H9 (cell line): ENCODE data around the gene BARHL2. TPM values are rescaled to one million over a fixed set of nuclear protein-coding genes. Genes with fewer than 3 reads are reported as not detected.
A peak's percentile ranks its signal among the peaks of the same experiment; 100 is the strongest.

ENCODE experiments used
- DNase-seq: peaks from one replicate; pipeline ENCODE4 v3.0.0-alpha.2; 2017
- H2AFZ ChIP-seq: one replicate; pipeline ENCODE4 v1.6.1; 2013; ENCODE audit warnings: mild to moderate bottlenecking, low read length, control low read depth, moderate library complexity
- H2AK5ac ChIP-seq: 2 replicates; pipeline ENCODE4 v1.6.1; 2013; ENCODE audit warnings: low read length, control low read depth, mixed read lengths; ENCODE audit not compliant: insufficient read length
- H2BK120ac ChIP-seq: one replicate; pipeline ENCODE4 v1.6.1; 2013; ENCODE audit warnings: low read depth, mild to moderate bottlenecking, low read length, control low read depth, inconsistent platforms; ENCODE audit not compliant: poor library complexity, severe bottlenecking
- H2BK12ac ChIP-seq: 2 replicates; pipeline ENCODE4 v1.6.1; 2013; ENCODE audit warnings: low read length, control low read depth, mixed read lengths, low read depth; ENCODE audit not compliant: insufficient read length
- H2BK15ac ChIP-seq: 2 replicates; pipeline ENCODE4 v1.6.1; 2013; ENCODE audit warnings: low read depth, low read length, control low read depth
- H2BK20ac ChIP-seq: one replicate; pipeline ENCODE4 v1.6.1; 2013; ENCODE audit warnings: low read depth, mild to moderate bottlenecking, low read length, control low read depth, inconsistent platforms; ENCODE audit not compliant: poor library complexity, severe bottlenecking
- H2BK5ac ChIP-seq: 2 replicates; pipeline ENCODE4 v1.6.1; 2013; ENCODE audit warnings: low read length, control low read depth, mixed read lengths; ENCODE audit not compliant: insufficient read length
- H3K14ac ChIP-seq: 2 replicates; pipeline ENCODE4 v1.6.1; 2013; ENCODE audit warnings: low read length, control low read depth; ENCODE audit not compliant: insufficient read depth
- H3K18ac ChIP-seq: 2 replicates; pipeline ENCODE4 v1.6.1; 2013; ENCODE audit warnings: low read depth, mild to moderate bottlenecking, mixed read lengths, low read length, control low read depth; ENCODE audit not compliant: insufficient read length
- H3K23ac ChIP-seq: 2 replicates; pipeline ENCODE4 v1.6.1; 2013; ENCODE audit warnings: low read length, control low read depth, mixed read lengths, low read depth; ENCODE audit not compliant: insufficient read length
- H3K23me2 ChIP-seq: 2 replicates; pipeline ENCODE4 v1.6.1; 2013; ENCODE audit warnings: low read depth, mild to moderate bottlenecking, mixed read lengths, low read length, control low read depth; ENCODE audit not compliant: insufficient read length, poor library complexity, severe bottlenecking
- H3K27ac ChIP-seq: 2 replicates; pipeline ENCODE4 v1.5.1; 2013; ENCODE audit warnings: low read length, control low read depth, mixed read lengths, low read depth; ENCODE audit not compliant: insufficient read length
- H3K27me3 ChIP-seq: 2 replicates; pipeline ENCODE4 v1.6.1; 2013; ENCODE audit warnings: low read length, control low read depth, inconsistent platforms; ENCODE audit not compliant: insufficient read depth
- H3K4ac ChIP-seq: 2 replicates; pipeline ENCODE4 v1.6.1; 2013; ENCODE audit warnings: low read depth, mild to moderate bottlenecking, control low read depth, inconsistent platforms, low read length, moderate library complexity
- H3K4me1 ChIP-seq: 2 replicates; pipeline ENCODE4 v1.6.1; 2013; ENCODE audit warnings: low read length, control low read depth, inconsistent platforms; ENCODE audit not compliant: insufficient read depth
- H3K4me2 ChIP-seq: 2 replicates; pipeline ENCODE4 v1.6.1; 2013; ENCODE audit warnings: low read length, control low read depth, mixed read lengths; ENCODE audit not compliant: insufficient read length, insufficient read depth
- H3K56ac ChIP-seq: 2 replicates; pipeline ENCODE4 v1.6.1; 2013; ENCODE audit warnings: low read depth, mild to moderate bottlenecking, mixed read lengths, low read length, control low read depth; ENCODE audit not compliant: insufficient read length
- H3K79me1 ChIP-seq: 2 replicates; pipeline ENCODE4 v1.6.1; 2013; ENCODE audit warnings: low read depth, mild to moderate bottlenecking, moderate library complexity, low read length, control low read depth, inconsistent platforms; ENCODE audit not compliant: insufficient read depth, poor library complexity, severe bottlenecking
- H3K79me2 ChIP-seq: 2 replicates; pipeline ENCODE4 v1.6.1; 2013; ENCODE audit warnings: low read length, control low read depth, inconsistent platforms; ENCODE audit not compliant: insufficient read depth
- H3K9ac ChIP-seq: 2 replicates; pipeline ENCODE4 v1.6.1; 2013; ENCODE audit warnings: low read length, control low read depth, mixed read lengths; ENCODE audit not compliant: insufficient read length; ENCODE audit errors: extremely low read depth
- H3K9me3 ChIP-seq: one replicate; pipeline ENCODE4 v1.6.1; 2013; ENCODE audit warnings: low read depth, low read length, inconsistent platforms; ENCODE audit not compliant: control insufficient read depth
- H3T11ph ChIP-seq: one replicate; pipeline ENCODE4 v1.6.1; 2013; ENCODE audit warnings: mild to moderate bottlenecking, low read length, control low read depth, inconsistent platforms
- H4K20me1 ChIP-seq: one replicate; pipeline ENCODE4 v1.6.1; 2013; ENCODE audit not compliant: control insufficient read depth, insufficient read length, insufficient read depth
- H4K5ac ChIP-seq: 2 replicates; pipeline ENCODE4 v1.6.1; 2013; ENCODE audit warnings: low read depth, mild to moderate bottlenecking, mixed read lengths, low read length, control low read depth; ENCODE audit not compliant: insufficient read length
- H4K8ac ChIP-seq: replicated peaks from 2 replicates; pipeline ENCODE4 v1.6.1; 2013; ENCODE audit warnings: low read length, control low read depth, mixed read lengths, low read depth; ENCODE audit not compliant: insufficient read length
- H4K91ac ChIP-seq: 2 replicates; pipeline ENCODE4 v1.6.1; 2013; ENCODE audit warnings: low read depth, mild to moderate bottlenecking, moderate library complexity, mixed read lengths, low read length, control low read depth; ENCODE audit not compliant: insufficient read length
- H3K27ac Mint-ChIP-seq, 3 experiments: 2 replicates in 2 of 3; 3 replicates in 1 of 3; pipeline ENCODE4 v1.8.0; 2020 to 2021; ENCODE audit warnings: mixed read lengths in 3 of 3, mild to moderate bottlenecking in 1 of 3, moderate library complexity in 1 of 3
- H3K27me3 Mint-ChIP-seq: 2 replicates; pipeline ENCODE4 v1.8.0; 2021; ENCODE audit warnings: low read depth, mild to moderate bottlenecking, moderate library complexity, mixed read lengths
- H3K36me3 Mint-ChIP-seq, 3 experiments: 2 replicates in 2 of 3; 3 replicates in 1 of 3; pipeline ENCODE4 v1.8.0; 2020 to 2021; ENCODE audit warnings: low read depth in 3 of 3, mixed read lengths in 3 of 3; ENCODE audit not compliant: insufficient read depth in 1 of 3
- H3K4me1 Mint-ChIP-seq, 2 experiments: 2 replicates each; pipeline ENCODE4 v1.8.0; 2020; ENCODE audit warnings: mixed read lengths in 2 of 2
- H3K4me3 Mint-ChIP-seq, 2 experiments: 2 replicates in 1 of 2; 3 replicates in 1 of 2; pipeline ENCODE4 v1.8.0; 2020 to 2021; ENCODE audit warnings: mild to moderate bottlenecking in 2 of 2, mixed read lengths in 2 of 2, moderate library complexity in 1 of 2
- H3K9me3 Mint-ChIP-seq, 2 experiments: 2 replicates in 1 of 2; 3 replicates in 1 of 2; pipeline ENCODE4 v1.8.0; 2020; ENCODE audit warnings: mild to moderate bottlenecking in 2 of 2, mixed read lengths in 2 of 2, moderate library complexity in 1 of 2
- CTCF ChIP-seq: fragments of 200-600 bp; sonication (generic); conservative IDR thresholded peaks from 3 replicates; pipeline ENCODE4 v1.8.0; 2021; ENCODE audit warnings: antibody characterized with exemption, mild to moderate bottlenecking
- WGBS: extraction: QIAGEN DNeasy Blood & Tissue Kit; methylation state at CpG from one replicate; pipeline ENCODE4 v1.1.7; 2013; ENCODE audit warnings: missing lambda C conversion rate, low lambda C conversion rate, mixed read lengths; ENCODE audit not compliant: insufficient read length; ENCODE audit errors: extremely low coverage; 5-methylcytosine and 5-hydroxymethylcytosine counted together
- total RNA-seq: library from RNA; stranded (reverse); gene quantifications from 2 replicates; pipeline ENCODE4 v1.2.1, GENCODE V29; 2021

Gene BARHL2
- total RNA-seq, 1 experiment from 2014 or later: not detected

- no peak overlapping the region for H3K18ac ChIP-seq
- no peaks in the 10 kb centered on the region for H3K9me3 ChIP-seq
- H2BK15ac ChIP-seq: no peak overlapping the region
- peaks cover 62 to 74% of the 10 kb centered on the region in 2 experiments for H3K4me1 Mint-ChIP-seq
- H2BK12ac ChIP-seq: no peak overlapping the region
- no peak overlapping the region for H2AK5ac ChIP-seq
- H3K9ac ChIP-seq: no peak overlapping the region
- no peak overlapping the region for H4K8ac ChIP-seq
- H2AFZ ChIP-seq: no peak overlapping the region
- no peak overlapping the region for H4K91ac ChIP-seq
- H3K27ac Mint-ChIP-seq: no peak overlapping the region
- DNase-seq: peak; percentile 64
- peak overlapping the region; percentile 38 for H3K4me2 ChIP-seq
- H3K56ac ChIP-seq: no peak overlapping the region
- no peak overlapping the region for H3K14ac ChIP-seq
- H2BK5ac ChIP-seq: no peak overlapping the region
- H3K79me2 ChIP-seq: no peaks in the 10 kb centered on the region
- H3K79me1 ChIP-seq: no peaks in the 10 kb centered on the region
- H2BK120ac ChIP-seq: no peak overlapping the region
- no peak overlapping the region for H3T11ph ChIP-seq
- no peak overlapping the region for H4K5ac ChIP-seq
- H3K9me3 Mint-ChIP-seq: peaks cover 3 to 7% of the 10 kb centered on the region in 2 experiments; a peak in 3 of 5 replicates
- no peak overlapping the region for H3K23ac ChIP-seq
- TF ChIP-seq CTCF: no peak
- WGBS: no CpG with 5 or more reads among the region's 44 CpGs
- H3K27me3 ChIP-seq: peaks cover 90% of the 10 kb centered on the region
- H3K4ac ChIP-seq: no peak overlapping the region
- H3K4me1 ChIP-seq: peaks cover 2% of the 10 kb centered on the region; the same call in 1 of the 2 replicates
- H3K36me3 Mint-ChIP-seq: no peaks in the 10 kb centered on the region
- H3K27me3 Mint-ChIP-seq: peaks cover 100% of the 10 kb centered on the region
- H3K27ac ChIP-seq: no peak overlapping the region
- H3K23me2 ChIP-seq: peaks cover 29% of the 10 kb centered on the region
- H3K4me3 Mint-ChIP-seq: peak overlapping the region; percentile 53 to 79
- H2BK20ac ChIP-seq: no peak overlapping the region
- no peaks in the 10 kb centered on the region for H4K20me1 ChIP-seq
Measured at GRCh38 chr1:90725657-90726424, 8.7 kb upstream of the BARHL2 start.
